Common myeloid progenitor, CD34-positive (primary cell): Measurements from ENCODE around the gene ZBTB24.

Experiments
- CTCF ChIA-PET: fragments of 350-600 bp; sonication (Branson Sonifier 250); formaldehyde crosslinking; loops from one replicate; lab custom pipeline; 2021; ENCODE audit warnings: antibody characterized with exemption; lab: Charles Lee
- POLR2A ChIA-PET: fragments of 350-600 bp; sonication (Branson Sonifier 250); formaldehyde crosslinking; loops from one replicate; lab custom pipeline; 2021; ENCODE audit warnings: antibody characterized with exemption; lab: Charles Lee
- DNase-seq, 3 donors: peaks; one replicate each; pipeline versions ENCODE4 v3.0.0 to v3.0.0-alpha.2; 2013
- H3K27ac ChIP-seq, 2 experiments: 1 replicate in 1 of 2; 2 replicates in 1 of 2; pipeline ENCODE4 v1.7.0; 2013; ENCODE audit warnings: inconsistent platforms in 2 of 2, low read length in 2 of 2, mild to moderate bottlenecking in 2 of 2, low read depth in 1 of 2, moderate library complexity in 1 of 2; ENCODE audit not compliant: severe bottlenecking in 2 of 2, insufficient read depth in 1 of 2, poor library complexity in 1 of 2
- H3K27me3 ChIP-seq, 5 experiments: replicated peaks in 2 of 5; 1 replicate in 3 of 5; 2 replicates in 2 of 5; pipeline versions ENCODE4 v1.6.1 to v1.7.0; 2013; ENCODE audit warnings: low read length in 4 of 5, mild to moderate bottlenecking in 2 of 5, moderate library complexity in 2 of 5, inconsistent platforms in 1 of 5; ENCODE audit not compliant: insufficient read depth in 5 of 5, control insufficient read depth in 4 of 5
- H3K36me3 ChIP-seq, 4 experiments: 1 replicate in 2 of 4; 2 replicates in 2 of 4; pipeline versions ENCODE4 v1.6.1 to v1.7.0; 2013; ENCODE audit warnings: low read length in 3 of 4, control low read depth in 1 of 4, mild to moderate bottlenecking in 1 of 4; ENCODE audit not compliant: control insufficient read depth in 4 of 4, insufficient read depth in 4 of 4
- H3K4me1 ChIP-seq, 4 experiments: 1 replicate in 3 of 4; 2 replicates in 1 of 4; pipeline versions ENCODE4 v1.6.1 to v1.7.1; 2013; ENCODE audit warnings: low read length in 3 of 4, mild to moderate bottlenecking in 3 of 4, control low read depth in 1 of 4, inconsistent platforms in 1 of 4, moderate library complexity in 1 of 4; ENCODE audit not compliant: control insufficient read depth in 4 of 4, insufficient read depth in 4 of 4; ENCODE audit errors: control extremely low read depth in 1 of 4
- H3K4me3 ChIP-seq, 7 experiments: 1 replicate in 4 of 7; 2 replicates in 3 of 7; pipeline versions ENCODE4 v1.5.1 to v1.7.0; 2013; ENCODE audit warnings: mild to moderate bottlenecking in 7 of 7, low read length in 6 of 7, moderate library complexity in 6 of 7, inconsistent platforms in 2 of 7, low read depth in 2 of 7, control low read depth in 1 of 7; ENCODE audit not compliant: insufficient read depth in 4 of 7, control insufficient read depth in 1 of 7; ENCODE audit errors: extremely low read depth in 1 of 7
- H3K9me3 ChIP-seq, 5 experiments: 1 replicate in 4 of 5; 2 replicates in 1 of 5; pipeline versions ENCODE4 v1.6.1 to v1.7.1; 2013; ENCODE audit warnings: low read length in 4 of 5, mild to moderate bottlenecking in 2 of 5, inconsistent platforms in 1 of 5, low read depth in 1 of 5, moderate library complexity in 1 of 5; ENCODE audit not compliant: control insufficient read depth in 4 of 5, insufficient read depth in 2 of 5; ENCODE audit errors: control extremely low read depth in 1 of 5
- WGBS: methylation state at CpG from one replicate; pipeline ENCODE4 v1.1.5; 2013; ENCODE audit not compliant: insufficient coverage; 5-methylcytosine and 5-hydroxymethylcytosine counted together

The ZBTB24 gene

DNA sequence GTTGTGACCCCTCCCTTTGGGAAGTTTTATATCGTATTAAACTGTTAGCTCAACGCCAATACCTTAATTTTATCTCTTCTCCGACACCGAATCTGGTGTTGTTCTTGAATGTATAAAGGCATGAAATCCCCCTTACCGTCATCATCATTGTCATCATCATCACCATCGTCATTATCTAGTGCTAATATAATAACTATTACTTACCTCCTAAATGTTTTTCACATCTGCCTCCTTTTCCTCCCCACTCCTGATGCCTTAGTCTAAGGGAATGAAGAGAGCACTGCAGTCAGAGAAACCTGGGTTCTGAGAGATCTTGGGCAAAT is 677 bp upstream of the ZBTB24 start:
- no peak overlapping the region for H3K27ac ChIP-seq

DNA sequence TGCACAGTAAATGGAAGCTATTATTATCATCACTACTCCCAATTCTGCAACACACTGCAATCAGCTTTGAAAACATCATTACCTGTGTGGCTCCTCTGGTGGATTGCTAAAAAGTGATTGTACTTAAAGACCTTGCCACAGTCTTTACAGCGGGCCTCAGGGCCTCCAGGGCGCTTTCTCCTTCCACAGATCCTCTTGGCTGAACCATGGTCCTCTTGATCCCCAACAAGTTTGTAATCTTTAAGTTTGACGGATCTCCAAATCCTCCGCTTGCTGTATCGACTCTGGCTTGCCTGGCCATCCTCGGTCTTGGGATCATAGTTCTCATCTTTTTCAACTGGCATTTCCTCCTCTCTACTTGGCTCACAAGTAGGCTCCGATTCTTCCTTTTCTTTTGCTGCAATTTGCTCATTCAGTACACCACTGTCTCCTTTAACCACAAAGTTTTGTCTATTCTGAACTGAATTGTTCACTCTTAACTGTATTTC is 2.0 kb downstream of the ZBTB24 start:
- 95% methylated on average over 7 of the region's 7 CpGs for WGBS
- H3K27ac ChIP-seq: no peak overlapping the region
- H3K4me3 ChIP-seq: peak overlapping the region in 2 of 7 experiments; percentile 37 to 85
- H3K36me3 ChIP-seq: peaks cover 9 to 52% (median 16%) of the 10 kb centered on the region in 4 experiments
- no peaks in the 10 kb centered on the region for H3K9me3 ChIP-seq
- no peak for DNase-seq
- ChIA-PET POLR2A (no interaction called here), CTCF (interaction anchor here (0.9 to 2.6 kb wide), 4 partner anchors 9 to 37 kb away, joined by 3 to 9 read pairs (median 4); no protein-coding TSS in a partner anchor)
- H3K27me3 ChIP-seq: no peaks in the 10 kb centered on the region
- H3K4me1 ChIP-seq: peaks cover 20 to 56% (median 31%) of the 10 kb centered on the region in 4 experiments

More for the DNA sequence above, 677 bp upstream of the ZBTB24 start:
- CTCF ChIA-PET: no interaction called here
- Histone ChIP-seq H3K36me3 (peaks cover 3 to 27% (median 12%) of the 10 kb centered on the region in 4 experiments), H3K27me3 (no peaks in the 10 kb centered on the region), H3K4me3 (peak overlapping the region in 6 of 7 experiments; percentile 33 to 83 (median 62)), H3K9me3 (no peaks in the 10 kb centered on the region), H3K4me1 (peaks cover 18 to 45% (median 28%) of the 10 kb centered on the region in 4 experiments)
- POLR2A ChIA-PET: interaction anchor here (1.6 kb wide), 1 partner anchor 28 kb away, joined by 5 read pairs; the partner anchor contains the start of gene MICAL1
- 3% methylated on average over 4 of the region's 6 CpGs for WGBS
- no peak for DNase-seq

DNA sequence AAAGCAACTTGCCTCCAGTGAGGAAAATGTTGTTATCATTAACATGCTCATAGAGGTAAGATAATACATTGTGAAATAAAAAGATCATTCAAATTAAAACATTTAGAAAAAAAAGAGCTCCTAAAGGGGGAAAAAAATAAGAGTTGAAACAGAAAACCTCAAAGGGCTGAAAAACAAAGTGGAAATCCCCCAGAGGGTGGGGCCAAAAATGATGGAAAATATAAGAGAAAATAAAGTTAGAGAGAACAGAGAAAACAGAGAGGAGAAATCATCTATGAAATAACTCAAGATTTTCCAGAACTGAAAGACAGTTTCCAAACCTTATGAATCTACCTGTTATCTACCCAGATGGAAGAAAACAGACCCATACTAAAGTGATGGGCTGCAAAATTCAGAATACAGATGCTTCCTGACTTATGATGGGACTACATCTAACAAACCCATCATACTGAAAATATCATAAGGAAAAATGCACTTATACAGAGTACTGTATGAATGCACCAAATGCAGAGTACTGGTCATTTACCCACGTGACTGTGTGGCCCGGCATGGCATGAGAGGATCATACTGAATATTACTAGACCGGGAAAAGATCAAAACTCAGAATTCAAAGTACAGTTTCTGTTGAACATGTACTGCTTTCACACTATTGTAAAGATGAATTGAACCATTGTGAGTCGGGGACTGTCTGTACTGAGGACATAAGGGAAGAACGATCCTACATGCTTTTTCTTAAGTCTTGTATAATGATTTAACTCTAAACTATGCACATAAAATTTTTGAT is 4.0 kb downstream of the ZBTB24 start:
- H3K4me1 ChIP-seq: peaks cover 20 to 54% (median 31%) of the 10 kb centered on the region in 4 experiments
- H3K27me3 ChIP-seq: no peaks in the 10 kb centered on the region
- WGBS: 93% methylated on average over 3 of the region's 5 CpGs
- DNase-seq: peak in 1 of 3 donors; percentile 22
- no peak overlapping the region for H3K27ac ChIP-seq
- no peaks in the 10 kb centered on the region for H3K9me3 ChIP-seq
- ChIA-PET CTCF (interaction anchor here (0.7 to 2.6 kb wide), 5 partner anchors 13 to 35 kb away, joined by 3 to 9 read pairs (median 3); no protein-coding TSS in a partner anchor), POLR2A (interaction anchor here (1.2 kb wide), 1 partner anchor 13 kb away, joined by 3 read pairs; no protein-coding TSS in a partner anchor)
- peak overlapping the region in 4 of 7 experiments; percentile 4 to 46 (median 25) for H3K4me3 ChIP-seq
- H3K36me3 ChIP-seq: peaks cover 16 to 66% (median 29%) of the 10 kb centered on the region in 4 experiments

DNA sequence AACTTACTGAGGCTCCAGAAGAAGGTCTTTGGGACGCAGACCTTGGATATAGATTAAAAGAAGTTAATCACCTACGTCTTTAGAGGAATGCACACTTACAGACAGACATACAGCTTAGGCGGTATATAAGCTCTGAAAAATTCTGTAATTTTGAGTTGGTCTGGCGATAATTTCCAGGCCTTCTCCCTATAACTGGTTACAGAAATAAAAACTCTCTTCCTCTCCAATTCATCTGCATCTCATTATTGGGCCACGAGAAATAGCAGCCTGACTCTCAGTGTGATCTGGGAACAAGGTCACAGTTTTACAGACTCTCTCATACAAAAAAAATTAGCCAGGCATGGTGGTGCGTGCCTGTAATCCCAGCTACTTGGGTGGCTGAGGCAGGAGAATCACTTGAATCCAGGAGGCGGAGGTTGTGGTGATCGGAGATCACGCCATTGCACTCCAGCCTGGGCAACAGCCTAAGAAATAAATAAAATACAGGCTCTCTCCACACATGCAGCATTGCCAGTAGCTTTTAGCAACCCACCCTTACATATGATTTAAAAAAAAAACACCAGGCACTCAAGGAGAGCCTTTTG is 4.7 kb downstream of the ZBTB24 start:
- CTCF ChIA-PET: interaction anchor here (0.9 to 1.2 kb wide), 2 partner anchors 16 to 35 kb away, joined by 3 read pairs; no protein-coding TSS in a partner anchor
- POLR2A ChIA-PET: no interaction called here
- peak overlapping the region in 1 of 7 experiments; percentile 25 for H3K4me3 ChIP-seq

DNA sequence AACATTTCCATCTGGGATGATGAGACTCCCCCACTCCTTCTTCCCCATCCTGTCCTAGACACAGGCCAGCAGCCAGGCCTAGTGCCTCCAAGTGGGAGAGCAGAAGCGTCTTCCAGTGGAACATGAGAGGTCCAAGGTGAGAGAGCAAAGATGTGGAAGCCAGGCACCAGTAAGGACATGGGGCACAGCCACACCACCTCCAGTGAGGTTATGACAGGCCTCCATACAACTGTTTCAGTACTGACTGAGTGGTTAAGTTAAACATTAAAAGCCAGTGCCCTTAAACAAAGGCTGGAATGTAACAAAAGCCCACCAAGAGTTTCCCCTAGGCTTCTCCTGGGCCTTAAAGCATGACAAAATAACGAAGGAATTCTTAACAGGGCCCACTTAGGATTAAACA is 5.3 kb downstream of the ZBTB24 start:
- ChIA-PET CTCF (interaction anchor here (1.9 kb wide), 1 partner anchor 14 kb away, joined by 8 read pairs; no protein-coding TSS in a partner anchor), POLR2A (no interaction called here)
- Histone ChIP-seq H3K27ac (no peak overlapping the region), H3K27me3 (no peaks in the 10 kb centered on the region), H3K4me3 (no peak overlapping the region), H3K4me1 (peaks cover 20 to 48% (median 28%) of the 10 kb centered on the region in 4 experiments), H3K9me3 (no peaks in the 10 kb centered on the region), H3K36me3 (peaks cover 19 to 79% (median 38%) of the 10 kb centered on the region in 4 experiments)
- no peak for DNase-seq
- 100% methylated on average over 2 of the region's 2 CpGs for WGBS

More for the DNA sequence above, 4.7 kb downstream of the ZBTB24 start:
- Histone ChIP-seq H3K4me1 (peaks cover 20 to 48% (median 29%) of the 10 kb centered on the region in 4 experiments), H3K27ac (no peak overlapping the region), H3K36me3 (peaks cover 16 to 73% (median 34%) of the 10 kb centered on the region in 4 experiments), H3K9me3 (no peaks in the 10 kb centered on the region), H3K27me3 (no peaks in the 10 kb centered on the region)
- 100% methylated on average over 3 of the region's 9 CpGs for WGBS
- no peak for DNase-seq

DNA sequence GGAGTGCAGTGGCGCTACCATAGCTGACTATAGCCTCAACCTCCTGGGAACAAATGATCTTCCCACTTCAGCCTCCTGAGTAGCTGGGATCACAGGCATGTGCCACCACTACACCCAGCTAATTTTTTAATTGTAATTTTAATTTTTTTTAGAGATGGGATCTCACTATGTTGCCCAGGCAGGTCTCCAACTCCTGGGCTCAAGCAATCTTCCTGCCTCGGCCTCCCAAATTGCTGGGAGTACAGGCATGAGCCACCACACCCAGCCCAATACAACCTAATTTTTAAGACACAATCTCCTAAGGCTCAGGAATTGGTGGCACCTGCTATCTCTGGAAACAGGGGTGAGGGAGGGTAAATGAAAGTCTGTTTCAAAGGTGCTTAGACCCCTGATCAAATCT is 5.8 kb downstream of the ZBTB24 start:
- Histone ChIP-seq H3K9me3 (no peaks in the 10 kb centered on the region), H3K27me3 (no peaks in the 10 kb centered on the region), H3K4me3 (no peak overlapping the region), H3K36me3 (peaks cover 19 to 84% (median 43%) of the 10 kb centered on the region in 4 experiments), H3K27ac (no peak overlapping the region), H3K4me1 (peaks cover 15 to 42% (median 26%) of the 10 kb centered on the region in 4 experiments)
- ChIA-PET CTCF (interaction anchor here (1.7 to 1.9 kb wide), 2 partner anchors 13 to 21 kb away, joined by 6 to 8 read pairs; partner anchors contain the start of gene MICAL1), POLR2A (no interaction called here)
- 86% methylated on average over 2 of the region's 2 CpGs for WGBS
- no peak for DNase-seq
